ENCODE results near the gene TRAF2.
"Not testable (repeated sequence)": the region's sequence is repeated elsewhere in the genome, so short reads cannot be mapped to it uniquely, and the experiment has no call there.

DNA sequence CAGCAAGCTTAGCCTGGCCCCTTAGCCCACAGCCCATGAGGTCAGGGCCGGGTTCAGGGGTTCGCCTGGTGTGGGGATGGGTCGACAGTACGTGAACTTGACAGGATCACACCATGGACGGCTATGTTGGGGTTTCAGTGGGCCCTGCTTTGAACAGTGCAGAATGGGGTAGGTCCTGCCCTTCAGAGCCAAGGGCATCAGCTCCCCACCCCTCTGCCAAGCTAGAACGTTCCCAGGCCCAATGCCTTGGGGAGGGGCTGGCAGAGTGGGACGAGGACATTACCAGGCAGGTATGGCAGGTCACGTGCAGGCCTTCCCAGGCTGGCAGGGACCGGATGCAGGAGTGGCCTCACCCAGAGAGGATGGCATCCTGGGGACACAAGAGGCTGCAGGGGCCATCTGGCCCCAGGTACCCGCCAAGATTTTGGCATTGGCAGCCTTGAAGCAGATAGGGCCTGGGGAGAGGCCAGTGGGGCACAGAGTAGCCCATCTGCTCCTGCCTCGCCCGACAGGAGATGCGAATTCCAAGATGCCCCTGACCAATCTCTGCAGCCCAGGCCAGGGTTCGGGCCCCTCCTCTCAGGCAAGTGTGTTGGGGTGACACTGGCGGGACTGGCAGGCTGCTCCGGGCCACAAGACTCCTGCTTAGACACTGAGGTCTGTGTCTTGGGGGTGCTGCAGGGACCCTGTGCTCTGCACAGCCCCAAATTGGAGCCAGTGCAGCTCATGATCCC lies 44.5 kb upstream of the TRAF2 start:
- TF ChIP-seq, protein P1, sequence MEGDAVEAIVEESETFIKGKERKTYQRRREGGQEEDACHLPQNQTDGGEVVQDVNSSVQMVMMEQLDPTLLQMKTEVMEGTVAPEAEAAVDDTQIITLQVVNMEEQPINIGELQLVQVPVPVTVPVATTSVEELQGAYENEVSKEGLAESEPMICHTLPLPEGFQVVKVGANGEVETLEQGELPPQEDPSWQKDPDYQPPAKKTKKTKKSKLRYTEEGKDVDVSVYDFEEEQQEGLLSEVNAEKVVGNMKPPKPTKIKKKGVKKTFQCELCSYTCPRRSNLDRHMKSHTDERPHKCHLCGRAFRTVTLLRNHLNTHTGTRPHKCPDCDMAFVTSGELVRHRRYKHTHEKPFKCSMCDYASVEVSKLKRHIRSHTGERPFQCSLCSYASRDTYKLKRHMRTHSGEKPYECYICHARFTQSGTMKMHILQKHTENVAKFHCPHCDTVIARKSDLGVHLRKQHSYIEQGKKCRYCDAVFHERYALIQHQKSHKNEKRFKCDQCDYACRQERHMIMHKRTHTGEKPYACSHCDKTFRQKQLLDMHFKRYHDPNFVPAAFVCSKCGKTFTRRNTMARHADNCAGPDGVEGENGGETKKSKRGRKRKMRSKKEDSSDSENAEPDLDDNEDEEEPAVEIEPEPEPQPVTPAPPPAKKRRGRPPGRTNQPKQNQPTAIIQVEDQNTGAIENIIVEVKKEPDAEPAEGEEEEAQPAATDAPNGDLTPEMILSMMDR (IDR thresholded peaks at IDR 0.05; ENCODE audit: low read length): not testable (repeated sequence)
- not testable (repeated sequence) for TF ChIP-seq EZH2 (IDR thresholded peaks at IDR 0.05; ENCODE audit: borderline replicate concordance, low read length)
